Liver (tissue), 9 donors: ENCODE data around the gene TENT4A. TPM values are rescaled to one million over a fixed set of nuclear protein-coding genes. Genes with fewer than 3 reads are reported as not detected.

Source experiments
- DNase-seq: peaks from one replicate; pipeline ENCODE4 v3.0.0-alpha.2; 2017; ENCODE audit warnings: low spot score
- H3K27ac ChIP-seq, 2 donors: one replicate each; pipeline ENCODE4 v1.7.0; 2013; ENCODE audit warnings: inconsistent platforms in 2 of 2, low read length in 2 of 2, control low read depth in 1 of 2, low read depth in 1 of 2, mild to moderate bottlenecking in 1 of 2
- H3K27me3 ChIP-seq, 4 donors: one replicate each; pipeline versions ENCODE4 v1.6.1 to v1.7.0; 2013; ENCODE audit warnings: low read length in 3 of 4, inconsistent platforms in 1 of 4, mild to moderate bottlenecking in 1 of 4, moderate library complexity in 1 of 4; ENCODE audit not compliant: control insufficient read depth in 4 of 4, insufficient read depth in 4 of 4
- H3K36me3 ChIP-seq, 4 donors: one replicate each; pipeline versions ENCODE4 v1.6.1 to v1.7.0; 2013; ENCODE audit warnings: low read length in 3 of 4, mild to moderate bottlenecking in 3 of 4, low read depth in 1 of 4, moderate library complexity in 1 of 4; ENCODE audit not compliant: control insufficient read depth in 4 of 4, insufficient read depth in 3 of 4
- H3K4me1 ChIP-seq, 4 donors: one replicate each; pipeline versions ENCODE4 v1.6.1 to v1.7.0; 2013; ENCODE audit warnings: low read length in 3 of 4, mild to moderate bottlenecking in 3 of 4, moderate library complexity in 1 of 4; ENCODE audit not compliant: control insufficient read depth in 4 of 4, insufficient read depth in 4 of 4
- H3K4me3 ChIP-seq, 3 donors: one replicate each; pipeline versions ENCODE4 v1.6.1 to v1.7.0; 2013; ENCODE audit warnings: low read length in 3 of 3, control low read depth in 1 of 3, low read depth in 1 of 3, mild to moderate bottlenecking in 1 of 3
- H3K9ac ChIP-seq, 2 donors: one replicate each; pipeline ENCODE4 v1.7.0; 2013; ENCODE audit warnings: low read length in 2 of 2, mild to moderate bottlenecking in 2 of 2, moderate library complexity in 2 of 2, control low read depth in 1 of 2, low read depth in 1 of 2
- H3K9me3 ChIP-seq, 4 donors: one replicate each; pipeline versions ENCODE4 v1.6.1 to v1.7.0; 2013; ENCODE audit warnings: low read length in 3 of 4; ENCODE audit not compliant: control insufficient read depth in 4 of 4
- FOXA1 ChIP-seq: IDR thresholded peaks from 2 replicates; pipeline ENCODE4 v1.6.1; 2016; ENCODE audit warnings: antibody characterized with exemption
- FOXA2 ChIP-seq: IDR thresholded peaks from 2 replicates; pipeline ENCODE4 v1.6.1; 2016; ENCODE audit warnings: antibody characterized with exemption
- JUND ChIP-seq, 2 donors: IDR thresholded peaks; 2 replicates each; pipeline ENCODE4 v1.6.1; 2016; ENCODE audit warnings: antibody characterized with exemption in 2 of 2
- NR2F2 ChIP-seq: IDR thresholded peaks from 2 replicates; pipeline ENCODE4 v1.6.1; 2016; ENCODE audit warnings: antibody characterized with exemption
- RAD21 ChIP-seq, 2 donors: IDR thresholded peaks; 2 replicates each; pipeline ENCODE4 v1.6.1; 2016; ENCODE audit warnings: antibody characterized with exemption in 2 of 2, mild to moderate bottlenecking in 2 of 2
- RXRA ChIP-seq, 2 donors: IDR thresholded peaks; 2 replicates each; pipeline ENCODE4 v1.6.1; 2017 to 2018; ENCODE audit warnings: antibody characterized with exemption in 2 of 2, mild to moderate bottlenecking in 1 of 2
- SP1 ChIP-seq: IDR thresholded peaks from 2 replicates; pipeline ENCODE4 v1.6.1; 2018; ENCODE audit warnings: antibody characterized with exemption, mild to moderate bottlenecking
- TAF1 ChIP-seq: conservative IDR thresholded peaks from 2 replicates; pipeline ENCODE4 v1.6.1; 2016; ENCODE audit warnings: antibody characterized with exemption, mild to moderate bottlenecking
- ZBTB33 ChIP-seq: IDR thresholded peaks from 2 replicates; pipeline ENCODE4 v1.6.1; 2016; ENCODE audit warnings: antibody characterized with exemption
- WGBS: extraction: QIAGEN DNeasy Blood & Tissue Kit; methylation state at CpG from one replicate; pipeline ENCODE4 v1.1.7; 2013; 5-methylcytosine and 5-hydroxymethylcytosine counted together
- polyA plus RNA-seq, 2 donors: library from polyadenylated mRNA; stranded (reverse) in 1 of 2; unstranded in 1 of 2; fragments of 200-250 nt in 1 of 2; fragments of >200 nt in 1 of 2; fragmentation: Nextera tagmentation in 1 of 2; extraction: Ambion mirVana in 1 of 2; gene quantifications; one replicate each; pipeline versions ENCODE4 v1.2.1 to v1.2.3, GENCODE V29; 2013 to 2015
- total RNA-seq, 2 donors: library from RNA; depleted of rRNA; stranded (reverse); fragments of >200 nt; gene quantifications; one replicate each; pipeline ENCODE4 v1.2.3, GENCODE V29; 2014
- TF ChIP-seq, protein P1 (sequence below): IDR thresholded peaks from 2 replicates; pipeline ENCODE4 v1.6.1; 2016; ENCODE audit warnings: antibody characterized with exemption
- TF ChIP-seq, protein P2 (sequence below): fragments of 150-350 bp; IDR thresholded peaks from 2 replicates; pipeline ENCODE4 v1.5.1; 2017; ENCODE audit warnings: improper control_type of control experiment, low read depth, low read length; ENCODE audit not compliant: missing input control
- TF ChIP-seq, protein P3 (sequence below): IDR thresholded peaks from 2 replicates; pipeline ENCODE4 v1.6.1; 2016; ENCODE audit warnings: antibody characterized with exemption
- donor health status: healthy.
- donor health status: healthy.
- donor health status: healthy.
- donor health status: healthy.
- donor health status: healthy.

Gene TENT4A
- total and polyA plus RNA-seq, 4 donors: 3.9 to 15.1 (median 8.1) TPM

DNA sequence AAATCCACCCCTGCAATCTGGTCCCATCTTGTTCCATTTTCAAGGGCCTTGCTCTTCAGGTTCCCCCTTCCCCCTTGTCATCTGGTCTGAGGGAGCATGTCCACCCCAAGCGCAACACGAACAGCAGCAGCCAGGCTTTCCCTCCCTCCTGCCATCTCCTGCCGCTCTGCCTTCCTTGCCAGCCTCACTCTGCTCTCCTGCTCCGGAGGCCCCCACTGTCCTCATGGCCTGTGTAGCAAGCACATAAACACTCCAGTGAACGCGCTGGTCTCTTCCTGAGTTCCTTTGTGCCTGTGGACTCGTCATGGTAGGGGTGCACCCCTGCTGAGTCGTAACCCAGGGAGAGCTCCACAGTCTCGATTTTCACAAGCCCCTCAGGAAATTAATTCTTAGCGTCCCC is 29.9 kb downstream of the TENT4A start:
- H3K4me3 ChIP-seq: no peak overlapping the region
- peaks cover 7 to 49% (median 37%) of the 10 kb centered on the region in 4 donors for H3K36me3 ChIP-seq
- H3K9me3 ChIP-seq: no peaks in the 10 kb centered on the region
- H3K9ac ChIP-seq: no peak overlapping the region
- TF ChIP-seq FOXA1 (no peak), RXRA (IDR thresholded peaks at IDR 0.05) (no peak), ZBTB33 (no peak), JUND (IDR thresholded peaks at IDR 0.05) (no peak), TAF1 (no peak), FOXA2 (no peak), RAD21 (IDR thresholded peaks at IDR 0.05) (no peak), SP1 (no peak), NR2F2 (no peak)
- TF ChIP-seq, protein P1, sequence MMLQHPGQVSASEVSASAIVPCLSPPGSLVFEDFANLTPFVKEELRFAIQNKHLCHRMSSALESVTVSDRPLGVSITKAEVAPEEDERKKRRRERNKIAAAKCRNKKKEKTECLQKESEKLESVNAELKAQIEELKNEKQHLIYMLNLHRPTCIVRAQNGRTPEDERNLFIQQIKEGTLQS: no peak
- TF ChIP-seq, protein P2, sequence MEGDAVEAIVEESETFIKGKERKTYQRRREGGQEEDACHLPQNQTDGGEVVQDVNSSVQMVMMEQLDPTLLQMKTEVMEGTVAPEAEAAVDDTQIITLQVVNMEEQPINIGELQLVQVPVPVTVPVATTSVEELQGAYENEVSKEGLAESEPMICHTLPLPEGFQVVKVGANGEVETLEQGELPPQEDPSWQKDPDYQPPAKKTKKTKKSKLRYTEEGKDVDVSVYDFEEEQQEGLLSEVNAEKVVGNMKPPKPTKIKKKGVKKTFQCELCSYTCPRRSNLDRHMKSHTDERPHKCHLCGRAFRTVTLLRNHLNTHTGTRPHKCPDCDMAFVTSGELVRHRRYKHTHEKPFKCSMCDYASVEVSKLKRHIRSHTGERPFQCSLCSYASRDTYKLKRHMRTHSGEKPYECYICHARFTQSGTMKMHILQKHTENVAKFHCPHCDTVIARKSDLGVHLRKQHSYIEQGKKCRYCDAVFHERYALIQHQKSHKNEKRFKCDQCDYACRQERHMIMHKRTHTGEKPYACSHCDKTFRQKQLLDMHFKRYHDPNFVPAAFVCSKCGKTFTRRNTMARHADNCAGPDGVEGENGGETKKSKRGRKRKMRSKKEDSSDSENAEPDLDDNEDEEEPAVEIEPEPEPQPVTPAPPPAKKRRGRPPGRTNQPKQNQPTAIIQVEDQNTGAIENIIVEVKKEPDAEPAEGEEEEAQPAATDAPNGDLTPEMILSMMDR: no peak
- TF ChIP-seq, protein P3, sequence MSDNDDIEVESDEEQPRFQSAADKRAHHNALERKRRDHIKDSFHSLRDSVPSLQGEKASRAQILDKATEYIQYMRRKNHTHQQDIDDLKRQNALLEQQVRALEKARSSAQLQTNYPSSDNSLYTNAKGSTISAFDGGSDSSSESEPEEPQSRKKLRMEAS: no peak
- H3K27me3 ChIP-seq: no peaks in the 10 kb centered on the region
- H3K27ac ChIP-seq: no peak overlapping the region
- no peak for DNase-seq
- peaks cover 2 to 11% (median 4%) of the 10 kb centered on the region in 4 donors for H3K4me1 ChIP-seq
- WGBS: 91% methylated on average over 10 of the region's 10 CpGs

- no peak for DNase-seq
- no peak overlapping the region for H3K9ac ChIP-seq
- no peaks in the 10 kb centered on the region for H3K27me3 ChIP-seq
- 69% methylated on average over 12 of the region's 12 CpGs for WGBS
- H3K9me3 ChIP-seq: no peaks in the 10 kb centered on the region
- H3K4me3 ChIP-seq: no peak overlapping the region
- H3K36me3 ChIP-seq: peaks cover 4 to 45% (median 36%) of the 10 kb centered on the region in 4 donors
- TF ChIP-seq, protein P1: no peak
- TF ChIP-seq, protein P3: no peak
- peaks cover 0 to 11% (median 4%) of the 10 kb centered on the region in 4 donors for H3K4me1 ChIP-seq
- H3K27ac ChIP-seq: peak overlapping the region in 1 of 2 donors; percentile 50
These were observed 31.8 kb downstream of the TENT4A start for GRCh38 chr5:6744841-6745705.
